Cardiac fibroblast (primary cell): ENCODE data around the gene CPAMD8.
"Not testable (repeated sequence)": the region's sequence is repeated elsewhere in the genome, so short reads cannot be mapped to it uniquely, and the experiment has no call there.

Experiments
- DNase-seq, 2 donors: peaks; one replicate each; pipeline versions ENCODE4 v3.0.0 to v3.0.0-alpha.2; 2010; ENCODE audit warnings: low read depth in 2 of 2
- H3K4me3 ChIP-seq, 2 donors: replicated peaks in 1 of 2; 1 replicate in 1 of 2; 2 replicates in 1 of 2; pipeline ENCODE4 v1.5.1; 2011; ENCODE audit warnings: low read depth in 2 of 2, low read length in 2 of 2, mild to moderate bottlenecking in 2 of 2, moderate library complexity in 1 of 2
- CTCF ChIP-seq: IDR thresholded peaks from one replicate; pipeline ENCODE4 v1.5.1; 2011; ENCODE audit warnings: low read depth, mild to moderate bottlenecking, low read length, inconsistent platforms

CPAMD8 gene

DNA sequence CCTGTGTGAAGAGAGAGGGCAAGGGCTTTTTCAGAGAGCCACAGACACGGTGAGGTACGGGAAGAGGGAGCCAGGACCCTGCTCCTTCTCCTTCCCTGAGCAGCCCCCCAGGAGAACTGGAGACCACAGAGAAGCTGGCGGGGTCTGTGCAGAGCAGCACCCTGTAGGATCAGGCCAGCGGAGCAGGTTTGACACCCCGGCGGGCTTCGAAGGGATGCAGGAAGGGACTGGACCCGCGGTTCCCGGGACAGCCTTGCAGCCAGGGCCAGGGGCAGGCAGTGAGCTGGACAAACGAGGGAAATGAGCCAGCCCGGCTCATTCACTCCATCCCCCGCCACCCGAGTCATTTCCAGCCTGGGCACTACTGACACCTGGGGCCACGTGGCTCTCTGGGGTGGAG is 22.2 kb downstream of the CPAMD8 start:
- no peak for TF ChIP-seq CTCF
- DNase-seq = no peak
- no peak overlapping the region for H3K4me3 ChIP-seq

DNA sequence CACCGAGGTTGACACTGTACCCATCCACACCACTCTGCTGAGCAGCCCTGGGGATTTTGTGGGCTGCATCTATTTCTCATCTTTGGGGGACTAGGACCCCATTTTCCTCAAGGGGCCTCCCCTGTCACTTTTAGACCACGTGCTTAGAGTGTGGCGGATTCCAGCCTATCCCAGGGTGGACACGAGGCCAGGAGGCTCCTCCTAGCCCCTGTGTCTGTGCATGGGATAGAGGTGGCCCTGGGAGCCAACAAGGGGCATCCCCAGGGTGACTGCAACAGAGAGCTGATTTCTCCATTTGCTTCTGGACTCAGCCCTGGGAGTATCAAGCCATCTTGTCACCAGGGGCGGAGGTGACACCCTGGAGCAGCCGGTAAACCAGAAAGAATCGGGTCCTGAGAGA is 24.2 kb downstream of the CPAMD8 start:
- DNase-seq = no peak
- no peak for TF ChIP-seq CTCF
- no peak overlapping the region for H3K4me3 ChIP-seq

GRCh38 chr19:17001603-17002183 is 24.9 kb downstream of the CPAMD8 start:
- no peak overlapping the region for H3K4me3 ChIP-seq
- TF ChIP-seq CTCF = no peak
- no peak for DNase-seq

- TF ChIP-seq CTCF = no peak
- DNase-seq = no peak
- no peak overlapping the region for H3K4me3 ChIP-seq
These were observed 27.9 kb downstream of the CPAMD8 start for GRCh38 chr19:16998635-16999194.

- not testable (repeated sequence) for H3K4me3 ChIP-seq, DNase-seq
These were observed 29.6 kb downstream of the CPAMD8 start for GRCh38 chr19:16996838-16997490.

DNA sequence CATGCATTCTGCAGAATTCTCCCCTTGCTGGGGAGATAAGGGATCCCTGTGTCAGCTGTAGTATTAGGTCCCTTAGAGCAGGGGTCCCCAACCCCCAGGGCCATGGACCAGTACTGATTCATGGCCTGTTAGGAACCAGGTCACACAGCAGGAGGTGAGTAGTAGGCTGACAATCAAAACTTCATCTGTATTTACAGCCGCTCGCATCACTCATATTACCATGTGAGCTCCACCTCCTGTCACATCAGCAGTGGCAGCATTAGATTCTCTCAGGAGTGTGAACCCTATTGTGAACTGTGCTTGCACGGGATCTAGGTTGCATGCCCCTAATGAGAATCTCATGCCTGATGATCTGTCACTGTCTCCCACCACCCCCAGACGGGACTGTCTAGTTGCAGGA is 37.9 kb downstream of the CPAMD8 start:
- TF ChIP-seq CTCF = no peak
- DNase-seq = no peak
- H3K4me3 ChIP-seq = no peak overlapping the region

DNA sequence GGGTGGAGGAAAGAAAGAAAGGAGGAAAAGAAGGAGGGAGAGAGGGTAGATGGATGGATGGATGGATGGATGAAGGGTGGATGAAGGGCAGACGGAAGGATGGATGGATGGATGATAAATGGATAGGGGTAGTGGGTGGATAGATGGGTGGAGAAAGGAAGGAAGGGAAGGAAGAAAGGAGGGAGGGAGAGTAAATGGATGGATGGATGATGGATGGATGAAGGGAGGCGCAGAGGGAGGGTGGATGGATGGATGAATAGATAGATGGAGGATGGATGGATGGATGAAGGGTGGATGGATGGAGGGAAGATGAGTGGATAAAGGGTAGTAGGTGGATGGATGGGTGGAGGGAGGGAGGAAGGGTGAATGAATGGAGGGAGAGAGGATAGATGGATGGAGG is 41.2 kb downstream of the CPAMD8 start:
- DNase-seq = no peak
- H3K4me3 ChIP-seq = no peak overlapping the region
- TF ChIP-seq CTCF = no peak

DNA sequence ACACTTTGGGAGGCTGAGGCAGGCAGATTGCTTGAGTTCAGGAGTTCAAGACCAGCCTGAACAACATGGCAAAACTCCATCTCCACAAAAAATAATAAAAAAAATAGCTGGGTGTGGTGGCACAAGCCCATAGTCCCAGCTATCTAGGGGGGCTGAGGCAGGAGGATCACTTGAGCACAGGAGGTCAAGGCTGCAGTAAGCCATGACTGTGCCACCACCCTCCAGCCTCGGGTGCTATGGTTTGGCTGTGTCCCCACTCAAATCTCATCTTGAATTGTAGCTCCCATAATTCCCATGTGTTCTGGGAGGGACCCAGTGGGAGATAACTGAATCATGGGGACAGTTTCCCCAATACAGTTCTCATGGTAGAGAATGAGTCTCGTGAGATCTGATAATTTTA is 44.0 kb downstream of the CPAMD8 start:
- DNase-seq = not testable (repeated sequence)

More for the DNA sequence above, 44.0 kb downstream of the CPAMD8 start:
- not testable (repeated sequence) for H3K4me3 ChIP-seq
